AG09319 (cell line): Measurements from ENCODE around the gene CNOT8.

ENCODE experiments used
- DNase-seq: peaks from one replicate; pipeline ENCODE4 v3.0.0-alpha.2; 2010; ENCODE audit warnings: low read depth; ENCODE audit errors: extremely low read depth
- CTCF ChIP-seq: IDR thresholded peaks from 2 replicates; pipeline ENCODE4 v1.5.1; 2011; ENCODE audit warnings: low read depth, mild to moderate bottlenecking, inconsistent platforms, low read length, moderate library complexity

The CNOT8 gene

GRCh38 chr5:154858297-154858971 is at the start of gene CNOT8:
TSS of gene CNOT8 (plus strand) at chr5:154858627. CDS start at chr5:154863279, 4,652 bp downstream.
- no peak for TF ChIP-seq CTCF
- peak; percentile 97 for DNase-seq

- no peak for TF ChIP-seq CTCF
- DNase-seq, result no peak
These were observed 47.2 kb upstream of the CNOT8 start for GRCh38 chr5:154811239-154811638.

DNA sequence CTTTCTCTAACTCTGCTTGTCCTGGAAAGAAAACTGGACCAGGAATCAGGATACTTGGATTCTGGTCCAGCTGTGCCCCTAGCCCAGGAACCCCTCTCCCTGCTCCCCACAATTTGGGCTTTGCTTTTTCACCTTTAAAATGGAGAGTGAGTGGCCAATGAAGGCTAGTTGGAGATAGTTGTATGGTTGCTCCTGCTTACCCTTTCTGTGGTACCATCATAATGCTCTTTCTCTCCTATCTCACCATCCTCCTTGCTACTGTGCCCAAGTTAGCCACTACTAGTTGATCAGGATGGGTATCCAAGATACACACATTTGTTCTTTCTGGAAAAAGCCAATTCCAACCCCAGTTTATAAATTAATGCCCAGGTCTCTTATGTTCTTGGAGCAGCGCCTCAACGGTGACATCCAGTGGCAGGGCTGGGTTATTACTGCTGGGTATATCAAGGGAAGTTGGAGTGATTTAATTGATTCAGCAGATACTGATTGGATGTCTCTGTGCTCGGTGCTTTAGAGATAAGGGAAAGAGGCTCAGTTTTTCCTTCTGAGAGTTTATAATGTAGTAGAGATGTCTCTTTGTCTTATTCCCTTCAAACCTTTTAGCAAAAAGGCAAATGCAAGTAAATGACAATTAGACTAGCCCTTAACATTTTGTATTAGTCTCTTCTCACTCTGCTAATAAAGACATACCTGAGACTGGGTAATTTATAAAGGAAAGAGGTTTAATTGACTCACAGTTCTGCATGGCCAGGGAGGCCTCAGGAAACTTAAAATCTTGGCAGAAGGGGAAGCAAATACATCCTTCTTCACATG is 46.6 kb upstream of the CNOT8 start:
- peak; percentile 94 for TF ChIP-seq CTCF
- DNase-seq, result peak; percentile 38

DNA sequence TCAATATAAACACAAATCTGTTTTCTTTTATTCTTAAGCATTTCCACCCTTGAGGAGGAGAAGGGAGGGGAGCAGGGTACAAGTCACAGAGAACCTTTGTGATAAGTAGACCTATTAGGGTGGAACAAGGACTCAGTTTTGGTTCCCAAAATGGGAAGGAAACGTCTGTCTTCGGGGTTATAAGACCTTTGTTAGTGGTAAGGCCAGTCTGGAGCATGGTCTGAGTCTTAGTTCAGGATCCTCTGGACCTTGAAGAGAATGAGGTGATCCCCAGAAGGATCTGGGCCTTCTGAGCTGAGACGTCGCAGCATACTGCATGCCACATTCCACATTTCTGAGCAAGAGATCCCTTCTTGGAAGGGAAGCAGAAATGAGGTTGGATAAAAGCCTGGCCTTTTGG is 45.3 kb upstream of the CNOT8 start:
- no peak for DNase-seq
- TF ChIP-seq CTCF, result no peak

- no peak for TF ChIP-seq CTCF
- DNase-seq, result no peak
These were observed 44.7 kb upstream of the CNOT8 start for GRCh38 chr5:154813736-154814135.

DNA sequence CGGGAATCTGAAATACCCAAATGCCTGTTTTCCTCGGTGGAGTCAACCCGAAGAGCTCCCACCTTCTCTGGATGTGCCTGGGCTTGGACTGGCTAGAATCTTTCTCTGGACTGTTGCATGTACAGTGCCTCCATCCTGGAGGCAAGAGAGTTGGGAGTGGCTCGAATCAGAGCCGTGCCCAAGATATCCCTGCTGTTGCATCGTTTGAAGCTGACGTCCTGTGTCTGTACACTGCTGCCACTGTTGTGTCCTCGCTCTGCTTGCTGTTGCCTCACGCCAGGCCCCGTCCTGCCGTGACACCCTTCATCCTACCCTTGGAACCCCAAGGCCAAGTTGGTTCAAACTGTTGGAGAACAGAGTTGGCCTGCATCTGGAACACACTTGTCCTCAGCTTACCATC is 43.4 kb upstream of the CNOT8 start:
- no peak for DNase-seq
- TF ChIP-seq CTCF, result no peak

- no peak for TF ChIP-seq CTCF
- DNase-seq, result no peak
These were observed 42.7 kb upstream of the CNOT8 start for GRCh38 chr5:154815684-154816247.
